Colonic mucosa (tissue), 4 donors: ENCODE measurements around the gene CCK. TPM values are rescaled to one million over a fixed set of nuclear protein-coding genes. Genes with fewer than 3 reads are reported as not detected.

Source experiments
- DNase-seq: peaks from one replicate; pipeline ENCODE4 v3.0.0-alpha.2; 2020
- H3K27ac ChIP-seq: fragments of 200-600 bp; one replicate; pipeline ENCODE4 v1.8.0; 2021
- H3K27me3 ChIP-seq: fragments of 200-600 bp; one replicate; pipeline ENCODE4 v1.8.0; 2021
- H3K36me3 ChIP-seq: fragments of 200-600 bp; one replicate; pipeline ENCODE4 v1.8.0; 2021
- H3K4me1 ChIP-seq: fragments of 200-600 bp; one replicate; pipeline ENCODE4 v1.8.0; 2021; ENCODE audit warnings: mild to moderate bottlenecking
- H3K4me3 ChIP-seq: fragments of 200-600 bp; one replicate; pipeline ENCODE4 v1.8.0; 2021
- H3K9ac ChIP-seq, 2 donors: one replicate each; pipeline ENCODE4 v1.7.0; 2013; ENCODE audit warnings: control low read depth in 2 of 2, low read depth in 2 of 2, low read length in 2 of 2
- H3K9me3 ChIP-seq: fragments of 200-600 bp; one replicate; pipeline ENCODE4 v1.8.0; 2021
- CTCF ChIP-seq: fragments of 200-600 bp; IDR thresholded peaks from one replicate; pipeline ENCODE4 v1.8.0; 2022; ENCODE audit warnings: antibody characterized with exemption, mild to moderate bottlenecking
- intact Hi-C: fragments of 100-400 bp; cut with DNase I; formaldehyde crosslinking; loops from one replicate; pipeline ENCODE4 v1.14.1; 2022
- total RNA-seq, 2 donors: library from RNA; stranded (reverse); fragmentation: NEBNext Ultra II Directional in 1 of 2; extraction: Animal tissue kit (Norgen Biotek cat#: 25700) in 1 of 2; gene quantifications; one replicate each; pipeline ENCODE4 v1.2.1, GENCODE V29; 2021
- donor health status: healthy.
- donor health status: DM: no; HTN: no; CAD: no.
- donor health status: DM: no; HTN: no; CAD: no.

The CCK gene
- total RNA-seq, 2 donors from 2014 or later: not detected

- no peak overlapping the region for H3K4me3 ChIP-seq
- intact Hi-C loops: no loop called here
- no peak overlapping the region for H3K9ac ChIP-seq
- no peaks in the 10 kb centered on the region for H3K9me3 ChIP-seq
- no peak overlapping the region for H3K27ac ChIP-seq
- no peak for DNase-seq
- H3K4me1 ChIP-seq: no peaks in the 10 kb centered on the region
- TF ChIP-seq CTCF: no peak
- H3K27me3 ChIP-seq: no peaks in the 10 kb centered on the region
- H3K36me3 ChIP-seq: no peaks in the 10 kb centered on the region
Observed at GRCh38 chr3:42301446-42302175, 35.6 kb upstream of the CCK start.

GRCh38 chr3:42300778-42301177 lies 34.8 kb upstream of the CCK start:
- Histone ChIP-seq H3K9ac (no peak overlapping the region), H3K27me3 (no peaks in the 10 kb centered on the region), H3K36me3 (no peaks in the 10 kb centered on the region), H3K4me1 (no peaks in the 10 kb centered on the region), H3K27ac (no peak overlapping the region), H3K9me3 (no peaks in the 10 kb centered on the region), H3K4me3 (no peak overlapping the region)
- DNase-seq: no peak
- intact Hi-C loops: no loop called here
- no peak for TF ChIP-seq CTCF

- H3K9me3 ChIP-seq: no peaks in the 10 kb centered on the region
- H3K27ac ChIP-seq: no peak overlapping the region
- no peaks in the 10 kb centered on the region for H3K36me3 ChIP-seq
- TF ChIP-seq CTCF: no peak
- no peaks in the 10 kb centered on the region for H3K4me1 ChIP-seq
- no peak overlapping the region for H3K4me3 ChIP-seq
- no peak overlapping the region for H3K9ac ChIP-seq
- intact Hi-C loops: no loop called here
- H3K27me3 ChIP-seq: no peaks in the 10 kb centered on the region
- DNase-seq: no peak
Observed at GRCh38 chr3:42300013-42300412, 34.0 kb upstream of the CCK start.

- no peak overlapping the region for H3K4me3 ChIP-seq
- intact Hi-C loops: no loop called here
- no peaks in the 10 kb centered on the region for H3K9me3 ChIP-seq
- H3K9ac ChIP-seq: no peak overlapping the region
- no peak for TF ChIP-seq CTCF
- DNase-seq: no peak
- no peak overlapping the region for H3K27ac ChIP-seq
- H3K4me1 ChIP-seq: no peaks in the 10 kb centered on the region
- H3K27me3 ChIP-seq: no peaks in the 10 kb centered on the region
- no peaks in the 10 kb centered on the region for H3K36me3 ChIP-seq
Observed at GRCh38 chr3:42298259-42298658, 32.3 kb upstream of the CCK start.

GRCh38 chr3:42292009-42292408 lies 26.0 kb upstream of the CCK start:
- intact Hi-C loops: no loop called here
- Histone ChIP-seq H3K27ac (no peak overlapping the region), H3K27me3 (no peaks in the 10 kb centered on the region), H3K4me1 (no peaks in the 10 kb centered on the region), H3K9ac (no peak overlapping the region), H3K9me3 (no peaks in the 10 kb centered on the region), H3K4me3 (no peak overlapping the region), H3K36me3 (no peaks in the 10 kb centered on the region)
- no peak for DNase-seq
- TF ChIP-seq CTCF: no peak
